ENCODE results near the gene POMZP3.
"Not testable (repeated sequence)": the region's sequence is repeated elsewhere in the genome, so short reads cannot be mapped to it uniquely, and the experiment has no call there.

The POMZP3 gene

GRCh38 chr7:76626989-76627642 lies at the start of gene POMZP3:
Gene POMZP3, minus strand, starts transcription at chr7:76627279. Its CDS starts 1,215 bp downstream, at chr7:76626064.
- in situ Hi-C loops (cut with HindIII; ENCODE audit: low sequenced_read_pairs), result not testable (repeated sequence)
- peak; percentile 39 for DNase-seq (ENCODE audit: low read depth, low spot score)
- H3K4me3 ChIP-seq (ENCODE audit: low read depth, low read length), result peak within 1 kb of the TSS; percentile 57

DNA sequence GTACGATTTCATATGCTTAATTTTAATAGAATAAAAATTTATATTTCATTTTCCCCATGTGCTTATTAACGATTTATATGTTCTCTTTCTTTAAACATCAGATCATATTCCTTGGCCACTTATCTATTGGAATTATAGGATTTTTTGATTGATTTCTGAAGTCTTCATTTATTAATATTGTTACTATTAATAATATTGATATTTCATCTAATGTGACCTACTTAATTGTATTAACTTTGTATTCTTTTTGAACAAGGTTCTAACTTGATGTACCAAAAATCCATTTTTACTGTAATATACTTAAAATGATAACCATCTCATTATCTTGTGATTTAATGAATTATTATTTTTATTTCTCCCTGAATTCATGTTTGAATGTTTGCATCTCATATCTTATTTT lies 48.7 kb upstream of the POMZP3 start:
- in situ Hi-C loops (cut with HindIII; ENCODE audit: low sequenced_read_pairs); H3K4me3 ChIP-seq (ENCODE audit: low read depth, low read length); DNase-seq (ENCODE audit: low read depth, low spot score): not testable (repeated sequence)

DNA sequence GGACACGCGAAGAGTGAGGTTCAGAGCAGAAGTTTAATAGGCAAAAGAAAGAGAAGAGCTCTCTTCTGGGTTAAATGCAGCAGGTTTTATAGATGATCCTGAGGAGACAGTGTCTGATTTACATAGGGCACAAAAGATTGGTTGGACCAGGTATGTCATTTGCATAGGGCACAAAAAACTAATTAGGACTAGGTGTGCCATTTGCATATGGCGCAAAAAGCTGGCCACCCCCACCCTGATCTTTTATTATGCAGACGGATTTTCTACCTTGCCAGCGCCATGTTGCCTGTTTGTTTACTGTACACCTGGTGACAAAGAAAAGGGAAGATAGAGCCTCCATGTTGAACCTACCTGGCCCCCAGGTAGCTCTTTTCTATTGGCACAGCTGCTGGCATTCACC lies 46.3 kb upstream of the POMZP3 start:
- H3K4me3 ChIP-seq (ENCODE audit: low read depth, low read length); DNase-seq (ENCODE audit: low read depth, low spot score); in situ Hi-C loops (cut with HindIII; ENCODE audit: low sequenced_read_pairs): not testable (repeated sequence)

- DNase-seq (ENCODE audit: low read depth, low spot score); H3K4me3 ChIP-seq (ENCODE audit: low read depth, low read length); in situ Hi-C loops (cut with HindIII; ENCODE audit: low sequenced_read_pairs): not testable (repeated sequence)
These were observed 32.1 kb upstream of the POMZP3 start for GRCh38 chr7:76659212-76659611.

GRCh38 chr7:76656425-76656824 lies 29.3 kb upstream of the POMZP3 start:
- H3K4me3 ChIP-seq (ENCODE audit: low read depth, low read length); in situ Hi-C loops (cut with HindIII; ENCODE audit: low sequenced_read_pairs); DNase-seq (ENCODE audit: low read depth, low spot score): not testable (repeated sequence)

DNA sequence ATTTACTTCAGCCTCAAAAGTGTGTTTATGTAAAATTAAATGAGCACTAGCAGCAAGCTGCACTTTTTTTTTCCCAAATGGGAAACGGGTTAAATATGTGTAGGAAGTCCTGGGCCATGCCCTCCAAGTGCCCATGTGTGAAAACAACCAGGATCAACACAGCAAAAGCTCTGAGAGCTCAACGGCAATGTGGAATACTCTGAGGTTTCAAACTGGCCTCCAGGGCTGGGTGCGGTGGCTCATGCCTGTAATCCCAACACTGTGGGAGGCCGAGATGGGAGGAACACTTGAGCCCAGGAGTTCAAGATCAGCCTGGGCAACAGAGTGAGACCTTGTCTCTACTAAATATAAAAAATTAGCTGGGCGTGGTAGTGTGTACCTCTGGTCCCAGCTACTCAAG lies 15.5 kb upstream of the POMZP3 start:
- H3K4me3 ChIP-seq (ENCODE audit: low read depth, low read length); DNase-seq (ENCODE audit: low read depth, low spot score); in situ Hi-C loops (cut with HindIII; ENCODE audit: low sequenced_read_pairs): not testable (repeated sequence)

DNA sequence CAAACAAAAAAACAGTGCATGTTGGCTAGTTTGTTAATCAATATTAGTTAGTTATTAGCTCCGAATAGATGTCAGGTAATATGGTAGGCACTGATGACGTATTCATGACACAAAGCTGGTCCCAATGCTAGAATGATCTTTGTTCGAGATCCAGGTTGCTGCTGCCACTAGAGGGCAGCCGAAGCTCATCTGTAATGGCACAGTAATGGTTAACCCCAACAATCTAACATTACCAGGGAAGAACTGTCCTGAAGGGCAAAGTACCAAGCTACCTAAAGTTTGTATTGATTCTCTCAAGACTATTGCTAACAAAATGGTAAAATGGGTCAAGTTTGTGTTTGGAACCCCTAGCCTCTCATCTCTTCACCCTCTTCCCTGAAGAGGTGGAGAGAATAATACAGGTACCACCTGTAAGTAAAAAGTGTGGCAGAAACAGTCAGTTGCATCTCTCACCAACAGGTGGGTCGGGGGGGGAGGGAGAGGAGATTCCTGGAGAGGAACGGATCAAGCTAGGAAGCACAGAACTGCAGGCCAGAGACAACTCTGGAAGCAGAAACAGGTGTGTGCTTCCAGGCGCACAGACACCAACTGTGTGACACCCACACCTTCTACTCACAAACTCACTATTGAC lies 10.1 kb upstream of the POMZP3 start:
- in situ Hi-C loops (cut with HindIII; ENCODE audit: low sequenced_read_pairs); H3K4me3 ChIP-seq (ENCODE audit: low read depth, low read length); DNase-seq (ENCODE audit: low read depth, low spot score): not testable (repeated sequence)
- TF ChIP-seq CTCF (IDR thresholded peaks at IDR 0.05; ENCODE audit: low read depth, low read length), result peak; percentile 33

- DNase-seq (ENCODE audit: low read depth, low spot score), result not testable (repeated sequence)
- H3K4me3 ChIP-seq (ENCODE audit: low read depth, low read length), result peak overlapping the region; percentile 53
These were observed 498 bp downstream of the POMZP3 start for GRCh38 chr7:76626581-76626980.

GRCh38 chr7:76619439-76620190 lies 7.5 kb downstream of the POMZP3 start:
- H3K4me3 ChIP-seq (ENCODE audit: low read depth, low read length); DNase-seq (ENCODE audit: low read depth, low spot score); in situ Hi-C loops (cut with HindIII; ENCODE audit: low sequenced_read_pairs): not testable (repeated sequence)

More at GRCh38 chr7:76626581-76626980, 498 bp downstream of the POMZP3 start:
- in situ Hi-C loops (cut with HindIII; ENCODE audit: low sequenced_read_pairs), result not testable (repeated sequence)

- H3K4me3 ChIP-seq (ENCODE audit: low read depth, low read length); in situ Hi-C loops (cut with HindIII; ENCODE audit: low sequenced_read_pairs): not testable (repeated sequence)
- peak; percentile 18 for TF ChIP-seq CTCF (IDR thresholded peaks at IDR 0.05; ENCODE audit: low read depth, low read length)
- peak; percentile 38 for DNase-seq (ENCODE audit: low read depth, low spot score)
These were observed 13.3 kb downstream of the POMZP3 start for GRCh38 chr7:76613783-76614182.

DNA sequence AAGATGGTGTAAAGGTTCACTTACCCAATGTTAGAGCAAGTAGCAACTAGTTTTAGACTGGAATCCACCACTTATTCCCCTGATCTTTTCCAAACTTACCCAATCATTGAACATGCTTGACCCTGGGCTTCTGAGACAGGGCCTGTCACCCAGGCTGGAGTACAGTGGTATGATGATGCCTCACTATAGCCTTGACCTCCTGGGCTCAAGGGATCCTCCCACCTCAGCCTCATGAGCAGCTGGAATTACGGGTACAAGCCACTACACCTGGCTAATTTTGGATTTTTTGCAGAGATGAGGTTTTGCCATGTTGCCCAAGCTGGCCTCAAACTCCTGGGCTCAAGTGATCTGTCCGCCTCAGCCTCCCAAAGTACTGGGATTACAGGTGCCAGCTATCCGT lies 14.8 kb downstream of the POMZP3 start:
- H3K4me3 ChIP-seq (ENCODE audit: low read depth, low read length); in situ Hi-C loops (cut with HindIII; ENCODE audit: low sequenced_read_pairs); DNase-seq (ENCODE audit: low read depth, low spot score): not testable (repeated sequence)

- in situ Hi-C loops (cut with HindIII; ENCODE audit: low sequenced_read_pairs); H3K4me3 ChIP-seq (ENCODE audit: low read depth, low read length); DNase-seq (ENCODE audit: low read depth, low spot score): not testable (repeated sequence)
These were observed 17.2 kb downstream of the POMZP3 start for GRCh38 chr7:76609864-76610263.

DNA sequence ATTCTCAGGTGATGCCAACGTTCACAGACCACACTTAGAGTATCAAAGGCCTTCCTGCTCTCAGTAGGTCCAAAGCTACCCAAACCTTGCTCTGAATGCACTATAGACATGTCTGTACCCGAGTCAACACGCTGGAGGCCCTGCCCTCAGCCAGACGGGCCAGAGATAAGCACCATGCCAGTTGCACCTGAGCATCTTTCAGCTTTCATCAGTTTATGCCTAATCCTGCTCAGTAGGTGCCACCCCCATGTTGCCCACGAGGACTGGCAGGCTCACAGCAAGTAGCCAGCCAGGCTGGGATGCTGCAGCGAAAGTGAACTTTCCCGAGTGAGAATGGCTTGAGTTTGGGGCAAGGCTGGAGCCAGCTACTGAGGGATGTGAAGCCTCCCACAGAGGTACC lies 18.6 kb downstream of the POMZP3 start:
- H3K4me3 ChIP-seq (ENCODE audit: low read depth, low read length); in situ Hi-C loops (cut with HindIII; ENCODE audit: low sequenced_read_pairs); DNase-seq (ENCODE audit: low read depth, low spot score): not testable (repeated sequence)

- H3K4me3 ChIP-seq (ENCODE audit: low read depth, low read length); in situ Hi-C loops (cut with HindIII; ENCODE audit: low sequenced_read_pairs): not testable (repeated sequence)
- DNase-seq (ENCODE audit: low read depth, low spot score), result peak; percentile 90
These were observed 21.1 kb downstream of the POMZP3 start for GRCh38 chr7:76606027-76606426.

GRCh38 chr7:76600650-76601049 lies 26.4 kb downstream of the POMZP3 start:
- in situ Hi-C loops (cut with HindIII; ENCODE audit: low sequenced_read_pairs); DNase-seq (ENCODE audit: low read depth, low spot score); H3K4me3 ChIP-seq (ENCODE audit: low read depth, low read length): not testable (repeated sequence)
